HG02981 (cell line): Measurements from ENCODE around the gene CAPN11.
A peak's percentile ranks its signal among the peaks of the same experiment; 100 is the strongest.

Experiments
- ATAC-seq: cut with Tn5 transposase; IDR thresholded peaks from one replicate; pipeline ENCODE4 v1.9.1; 2021; ENCODE audit warnings: mild to moderate bottlenecking, moderate library complexity; ENCODE audit not compliant: unreplicated experiment

CAPN11 gene

GRCh38 chr6:44158770-44159228, at the start of gene CAPN11:
Gene CAPN11, plus strand, starts transcription at chr6:44158820. Its CDS starts 29 bp downstream, at chr6:44158849.
- no peak for ATAC-seq

- no peak for ATAC-seq
Measured at GRCh38 chr6:44109212-44109611, 49.4 kb upstream of the CAPN11 start.

GRCh38 chr6:44110005-44110676, 48.5 kb upstream of the CAPN11 start:
- ATAC-seq, result no peak

- ATAC-seq, result no peak
Measured at GRCh38 chr6:44110966-44111365, 47.7 kb upstream of the CAPN11 start.

- no peak for ATAC-seq
Measured at GRCh38 chr6:44111434-44112417, 46.9 kb upstream of the CAPN11 start.

GRCh38 chr6:44113414-44113813, 45.2 kb upstream of the CAPN11 start:
- no peak for ATAC-seq

- no peak for ATAC-seq
Measured at GRCh38 chr6:44115866-44116265, 42.8 kb upstream of the CAPN11 start.

- no peak for ATAC-seq
Measured at GRCh38 chr6:44116641-44117382, 41.8 kb upstream of the CAPN11 start.

- ATAC-seq, result no peak
Measured at GRCh38 chr6:44117397-44118128, 41.1 kb upstream of the CAPN11 start.

- ATAC-seq, result no peak
Measured at GRCh38 chr6:44119704-44120262, 38.8 kb upstream of the CAPN11 start.

GRCh38 chr6:44120692-44121443, 37.8 kb upstream of the CAPN11 start:
- ATAC-seq, result no peak

- ATAC-seq, result no peak
Measured at GRCh38 chr6:44122801-44123200, 35.8 kb upstream of the CAPN11 start.

GRCh38 chr6:44123544-44123943, 35.1 kb upstream of the CAPN11 start:
- ATAC-seq, result no peak

GRCh38 chr6:44126320-44127149, 32.1 kb upstream of the CAPN11 start:
- peak; percentile 42 for ATAC-seq

- peak; percentile 65 for ATAC-seq
Measured at GRCh38 chr6:44127186-44128019, 31.2 kb upstream of the CAPN11 start, which contains the start of the genes MRPL14 and TMEM63B. Gene MRPL14, minus strand, starts transcription at chr6:44127452. Its CDS starts 10,841 bp downstream, at chr6:44116611. Gene TMEM63B, plus strand, starts transcription at chr6:44127554. Its CDS starts 7,031 bp downstream, at chr6:44134585.

GRCh38 chr6:44128020-44128917, 30.4 kb upstream of the CAPN11 start:
- no peak for ATAC-seq
